ENCODE measurements around the gene REV1.

The REV1 gene

GRCh38 chr2:99417396-99417795 lies 72.4 kb downstream of the REV1 start:
- Histone ChIP-seq H3K79me2 (ENCODE audit: insufficient read depth, low read length) (no peaks in the 10 kb centered on the region), H3K9me2 (ENCODE audit: low read depth, low read length) (no peaks in the 10 kb centered on the region), H3K4me1 (ENCODE audit: insufficient read depth, low read length, severe bottlenecking) (no peaks in the 10 kb centered on the region), H3K9ac (ENCODE audit: low read length) (no peak overlapping the region), H3F3A (ENCODE audit: insufficient read depth, low read length) (no peaks in the 10 kb centered on the region), H4K20me1 (ENCODE audit: insufficient read depth, low read length) (no peaks in the 10 kb centered on the region), H3K27ac (ENCODE audit: low read depth, low read length, poor library complexity, severe bottlenecking) (no peak overlapping the region), H3K9me3 (ENCODE audit: low read length) (no peaks in the 10 kb centered on the region), H3K4me2 (ENCODE audit: low read length) (no peak overlapping the region), H2AFZ (ENCODE audit: low read length) (no peak overlapping the region), H3K36me3 (ENCODE audit: insufficient read depth, low read length) (peaks cover 98% of the 10 kb centered on the region), H3K4me3 (ENCODE audit: low read depth, low read length, poor library complexity, severe bottlenecking) (no peak overlapping the region), H3K27me3 (ENCODE audit: insufficient read depth, low read length) (no peaks in the 10 kb centered on the region)
- TF ChIP-seq, protein P1, sequence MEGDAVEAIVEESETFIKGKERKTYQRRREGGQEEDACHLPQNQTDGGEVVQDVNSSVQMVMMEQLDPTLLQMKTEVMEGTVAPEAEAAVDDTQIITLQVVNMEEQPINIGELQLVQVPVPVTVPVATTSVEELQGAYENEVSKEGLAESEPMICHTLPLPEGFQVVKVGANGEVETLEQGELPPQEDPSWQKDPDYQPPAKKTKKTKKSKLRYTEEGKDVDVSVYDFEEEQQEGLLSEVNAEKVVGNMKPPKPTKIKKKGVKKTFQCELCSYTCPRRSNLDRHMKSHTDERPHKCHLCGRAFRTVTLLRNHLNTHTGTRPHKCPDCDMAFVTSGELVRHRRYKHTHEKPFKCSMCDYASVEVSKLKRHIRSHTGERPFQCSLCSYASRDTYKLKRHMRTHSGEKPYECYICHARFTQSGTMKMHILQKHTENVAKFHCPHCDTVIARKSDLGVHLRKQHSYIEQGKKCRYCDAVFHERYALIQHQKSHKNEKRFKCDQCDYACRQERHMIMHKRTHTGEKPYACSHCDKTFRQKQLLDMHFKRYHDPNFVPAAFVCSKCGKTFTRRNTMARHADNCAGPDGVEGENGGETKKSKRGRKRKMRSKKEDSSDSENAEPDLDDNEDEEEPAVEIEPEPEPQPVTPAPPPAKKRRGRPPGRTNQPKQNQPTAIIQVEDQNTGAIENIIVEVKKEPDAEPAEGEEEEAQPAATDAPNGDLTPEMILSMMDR (IDR thresholded peaks at IDR 0.05; ENCODE audit: low read length): no peak
- no peak for TF ChIP-seq EZH2 (IDR thresholded peaks at IDR 0.05; ENCODE audit: borderline replicate concordance, low read length)

GRCh38 chr2:99414566-99414965 lies 75.3 kb downstream of the REV1 start:
- H3K27ac ChIP-seq (ENCODE audit: low read depth, low read length, poor library complexity, severe bottlenecking): no peak overlapping the region
- H4K20me1 ChIP-seq (ENCODE audit: insufficient read depth, low read length): no peaks in the 10 kb centered on the region
- no peak overlapping the region for H3K4me2 ChIP-seq (ENCODE audit: low read length)
- no peaks in the 10 kb centered on the region for H3F3A ChIP-seq (ENCODE audit: insufficient read depth, low read length)
- no peak overlapping the region for H3K9ac ChIP-seq (ENCODE audit: low read length)
- no peaks in the 10 kb centered on the region for H3K27me3 ChIP-seq (ENCODE audit: insufficient read depth, low read length)
- no peak overlapping the region for H3K4me3 ChIP-seq (ENCODE audit: low read depth, low read length, poor library complexity, severe bottlenecking)
- H3K36me3 ChIP-seq (ENCODE audit: insufficient read depth, low read length): peaks cover 97% of the 10 kb centered on the region
- TF ChIP-seq, protein P1 (IDR thresholded peaks at IDR 0.05; ENCODE audit: low read length): no peak
- no peak for TF ChIP-seq EZH2 (IDR thresholded peaks at IDR 0.05; ENCODE audit: borderline replicate concordance, low read length)
- H3K79me2 ChIP-seq (ENCODE audit: insufficient read depth, low read length): no peaks in the 10 kb centered on the region
- no peak overlapping the region for H2AFZ ChIP-seq (ENCODE audit: low read length)
- H3K9me2 ChIP-seq (ENCODE audit: low read depth, low read length): no peaks in the 10 kb centered on the region
- no peaks in the 10 kb centered on the region for H3K4me1 ChIP-seq (ENCODE audit: insufficient read depth, low read length, severe bottlenecking)
- H3K9me3 ChIP-seq (ENCODE audit: low read length): no peaks in the 10 kb centered on the region

GRCh38 chr2:99410276-99410675 lies 79.5 kb downstream of the REV1 start:
- Histone ChIP-seq H3K4me1 (ENCODE audit: insufficient read depth, low read length, severe bottlenecking) (no peaks in the 10 kb centered on the region), H3K9me2 (ENCODE audit: low read depth, low read length) (no peaks in the 10 kb centered on the region), H3K9ac (ENCODE audit: low read length) (no peak overlapping the region), H3K9me3 (ENCODE audit: low read length) (no peaks in the 10 kb centered on the region), H3K79me2 (ENCODE audit: insufficient read depth, low read length) (no peaks in the 10 kb centered on the region), H3K36me3 (ENCODE audit: insufficient read depth, low read length) (peaks cover 92% of the 10 kb centered on the region), H3F3A (ENCODE audit: insufficient read depth, low read length) (no peaks in the 10 kb centered on the region), H2AFZ (ENCODE audit: low read length) (no peak overlapping the region), H3K4me2 (ENCODE audit: low read length) (no peak overlapping the region), H3K4me3 (ENCODE audit: low read depth, low read length, poor library complexity, severe bottlenecking) (no peak overlapping the region), H4K20me1 (ENCODE audit: insufficient read depth, low read length) (no peaks in the 10 kb centered on the region), H3K27me3 (ENCODE audit: insufficient read depth, low read length) (no peaks in the 10 kb centered on the region), H3K27ac (ENCODE audit: low read depth, low read length, poor library complexity, severe bottlenecking) (no peak overlapping the region)
- TF ChIP-seq, protein P1 (IDR thresholded peaks at IDR 0.05; ENCODE audit: low read length): no peak
- TF ChIP-seq EZH2 (IDR thresholded peaks at IDR 0.05; ENCODE audit: borderline replicate concordance, low read length): no peak

Measured in OCI-LY1 (cell line).